Right ventricle myocardium inferior (tissue), 1 donor: ENCODE measurements around the gene RHBDF2. TPM values are rescaled to one million over a fixed set of nuclear protein-coding genes. Genes with fewer than 3 reads are reported as not detected.
"Not testable (repeated sequence)": the region's sequence is repeated elsewhere in the genome, so short reads cannot be mapped to it uniquely, and the experiment has no call there.

ENCODE experiments used
- ATAC-seq: fragments of 200-7000 bp; cut with Tn5 transposase; one replicate; pipeline ENCODE4 v1.9.1; 2020; ENCODE audit warnings: mild to moderate bottlenecking, moderate library complexity
- DNase-seq: peaks from one replicate; pipeline ENCODE4 v3.0.0; 2021; ENCODE audit errors: missing footprints
- intact Hi-C: fragments of 100-400 bp; cut with DNase I; formaldehyde crosslinking; loops from one replicate; pipeline ENCODE4 v1.11.0; 2022
- total RNA-seq: library from RNA; stranded (reverse); fragmentation: NEBNext Ultra II Directional; extraction: Animal tissue kit (Norgen Biotek cat#: 25700); gene quantifications from one replicate; pipeline ENCODE4 v1.2.1, GENCODE V29; 2021
- donor health status: DM: no; HTN: yes; CAD: no; lungs with severe emphysema.

RHBDF2 gene
- total RNA-seq, 1 donor from 2014 or later = 17.9 TPM

GRCh38 chr17:76511668-76512365 is 10.6 kb upstream of the RHBDF2 start:
- ATAC-seq = no peak
- DNase-seq = no peak

GRCh38 chr17:76510831-76511244 is 9.6 kb upstream of the RHBDF2 start:
- intact Hi-C loops = no loop called here
- no peak for ATAC-seq
- DNase-seq = no peak

More at GRCh38 chr17:76511668-76512365, 10.6 kb upstream of the RHBDF2 start:
- intact Hi-C loops = no loop called here

- intact Hi-C loops = loop anchor here (5.0 kb wide), 1 partner anchor 206 kb away; no protein-coding TSS in a partner anchor
- not testable (repeated sequence) for DNase-seq, ATAC-seq
Observed at GRCh38 chr17:76508472-76509063, 7.3 kb upstream of the RHBDF2 start.

GRCh38 chr17:76506408-76507345 is 5.5 kb upstream of the RHBDF2 start:
- DNase-seq (peak; percentile 93), ATAC-seq (peak; percentile 76)
- intact Hi-C loops = loop anchor here (1.0 to 5.0 kb wide), 2 partner anchors 40 to 204 kb away; no protein-coding TSS in a partner anchor

GRCh38 chr17:76504117-76504516 is 2.9 kb upstream of the RHBDF2 start:
- intact Hi-C loops = loop anchor here (5.0 kb wide), 1 partner anchor 97 kb away; no protein-coding TSS in a partner anchor
- DNase-seq (no peak), ATAC-seq (no peak)

- DNase-seq (no peak), ATAC-seq (no peak)
- intact Hi-C loops = loop anchor here (5.0 kb wide), 1 partner anchor 95 kb away; no protein-coding TSS in a partner anchor
Observed at GRCh38 chr17:76502341-76503211, 1.4 kb upstream of the RHBDF2 start.

- intact Hi-C loops = loop anchor here (5.0 kb wide), 1 partner anchor 95 kb away; no protein-coding TSS in a partner anchor
- ATAC-seq (no peak), DNase-seq (no peak)
Observed at GRCh38 chr17:76501827-76502307, 644 bp upstream of the RHBDF2 start.

- intact Hi-C loops = loop anchor here (5.0 kb wide), 1 partner anchor 93 kb away; no protein-coding TSS in a partner anchor
- ATAC-seq (no peak), DNase-seq (no peak)
Observed at GRCh38 chr17:76500747-76501017, 541 bp downstream of the RHBDF2 start.

- ATAC-seq (no peak), DNase-seq (no peak)
- intact Hi-C loops = loop anchor here (5.0 kb wide), 1 partner anchor 93 kb away; no protein-coding TSS in a partner anchor
Observed at GRCh38 chr17:76500074-76500746, 1.0 kb downstream of the RHBDF2 start.

GRCh38 chr17:76499267-76499667 is 2.0 kb downstream of the RHBDF2 start:
- DNase-seq = no peak
- ATAC-seq = no peak
- intact Hi-C loops = no loop called here

- DNase-seq (no peak), ATAC-seq (no peak)
- intact Hi-C loops = no loop called here
Observed at GRCh38 chr17:76498876-76499251, 2.4 kb downstream of the RHBDF2 start.

GRCh38 chr17:76497979-76498875 is 3.0 kb downstream of the RHBDF2 start:
- intact Hi-C loops = no loop called here

GRCh38 chr17:76497699-76497978 is 3.6 kb downstream of the RHBDF2 start:
- intact Hi-C loops = no loop called here
- DNase-seq (no peak), ATAC-seq (no peak)

More at GRCh38 chr17:76497979-76498875, 3.0 kb downstream of the RHBDF2 start:
- ATAC-seq (peak; percentile 75), DNase-seq (peak; percentile 91)

- intact Hi-C loops = no loop called here
- no peak for DNase-seq
- ATAC-seq = no peak
Observed at GRCh38 chr17:76496464-76496863, 4.8 kb downstream of the RHBDF2 start.

- ATAC-seq = no peak
- intact Hi-C loops = no loop called here
- DNase-seq = no peak
Observed at GRCh38 chr17:76495663-76496400, 5.4 kb downstream of the RHBDF2 start.

- intact Hi-C loops = no loop called here
- DNase-seq (no peak), ATAC-seq (no peak)
Observed at GRCh38 chr17:76493505-76494167, 7.6 kb downstream of the RHBDF2 start.
